ENCODE data around the gene PTGFR.

GRCh38 chr1:78553859-78554258 lies 63.1 kb downstream of the PTGFR start:
- TF ChIP-seq CTCF (conservative IDR thresholded peaks at IDR 0.05; ENCODE audit: low read depth, low read length) (peak; percentile 26; the same call in 1 of the 2 replicates), EZH2 (IDR thresholded peaks at IDR 0.05; ENCODE audit: borderline replicate concordance, low read depth, low read length, poor library complexity, severe bottlenecking) (no peak)

Data from A673 (cell line).